Iris pigment epithelial cell (primary cell): ENCODE data around the gene ATP5F1E.
"Not testable (repeated sequence)": the region's sequence is repeated elsewhere in the genome, so short reads cannot be mapped to it uniquely, and the experiment has no call there.

Source experiments
- DNase-seq: peaks from one replicate; pipeline ENCODE4 v3.0.0-alpha.2; 2011; ENCODE audit warnings: low read depth

The ATP5F1E gene

GRCh38 chr20:59019217-59019616 lies 12.9 kb downstream of the ATP5F1E start, which contains the start of gene TUBB1:
TUBB1 (plus strand) TSS chr20:59019429; CDS start chr20:59019523, 94 bp downstream.
- DNase-seq = no peak

- no peak for DNase-seq
These were observed 13.3 kb downstream of the ATP5F1E start for GRCh38 chr20:59018817-59019216.

DNA sequence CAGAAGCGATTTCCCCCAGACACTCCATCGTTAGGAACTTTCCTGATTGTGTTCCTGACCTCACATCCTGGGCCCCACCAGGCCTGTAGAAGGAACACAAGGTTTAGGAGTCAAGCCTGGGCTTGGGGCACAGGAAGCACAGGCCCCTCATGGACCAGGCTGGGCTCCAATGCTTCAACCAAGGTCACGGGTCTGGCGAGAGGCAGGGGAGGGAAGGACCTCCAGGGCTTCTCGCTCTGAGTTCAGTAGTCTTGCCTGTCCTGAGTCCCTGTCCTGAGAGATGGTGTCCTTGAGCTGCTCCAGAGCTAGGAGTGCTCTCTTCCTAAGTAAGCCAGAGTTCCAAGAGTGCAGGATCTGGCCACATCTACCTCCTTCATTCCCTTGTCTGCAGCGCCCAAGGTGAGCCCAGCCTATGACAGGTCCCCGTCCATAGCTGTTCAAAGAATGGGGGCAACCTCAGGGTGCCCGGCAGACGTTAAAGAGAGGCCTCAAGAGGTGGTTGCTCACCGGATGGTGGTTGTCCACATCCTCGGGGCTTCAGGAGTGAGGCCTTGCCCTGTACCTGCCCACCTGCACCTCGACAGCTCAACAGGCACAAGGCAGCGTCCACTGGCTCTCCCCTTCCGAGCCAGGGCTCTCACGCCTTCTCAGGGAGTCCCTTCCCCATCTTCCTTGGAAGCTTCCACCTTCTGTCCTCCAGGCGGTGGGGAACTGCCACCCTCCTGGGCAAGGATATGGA lies 14.5 kb downstream of the ATP5F1E start:
- no peak for DNase-seq

- DNase-seq = no peak
These were observed 15.2 kb downstream of the ATP5F1E start for GRCh38 chr20:59016795-59017492.

DNA sequence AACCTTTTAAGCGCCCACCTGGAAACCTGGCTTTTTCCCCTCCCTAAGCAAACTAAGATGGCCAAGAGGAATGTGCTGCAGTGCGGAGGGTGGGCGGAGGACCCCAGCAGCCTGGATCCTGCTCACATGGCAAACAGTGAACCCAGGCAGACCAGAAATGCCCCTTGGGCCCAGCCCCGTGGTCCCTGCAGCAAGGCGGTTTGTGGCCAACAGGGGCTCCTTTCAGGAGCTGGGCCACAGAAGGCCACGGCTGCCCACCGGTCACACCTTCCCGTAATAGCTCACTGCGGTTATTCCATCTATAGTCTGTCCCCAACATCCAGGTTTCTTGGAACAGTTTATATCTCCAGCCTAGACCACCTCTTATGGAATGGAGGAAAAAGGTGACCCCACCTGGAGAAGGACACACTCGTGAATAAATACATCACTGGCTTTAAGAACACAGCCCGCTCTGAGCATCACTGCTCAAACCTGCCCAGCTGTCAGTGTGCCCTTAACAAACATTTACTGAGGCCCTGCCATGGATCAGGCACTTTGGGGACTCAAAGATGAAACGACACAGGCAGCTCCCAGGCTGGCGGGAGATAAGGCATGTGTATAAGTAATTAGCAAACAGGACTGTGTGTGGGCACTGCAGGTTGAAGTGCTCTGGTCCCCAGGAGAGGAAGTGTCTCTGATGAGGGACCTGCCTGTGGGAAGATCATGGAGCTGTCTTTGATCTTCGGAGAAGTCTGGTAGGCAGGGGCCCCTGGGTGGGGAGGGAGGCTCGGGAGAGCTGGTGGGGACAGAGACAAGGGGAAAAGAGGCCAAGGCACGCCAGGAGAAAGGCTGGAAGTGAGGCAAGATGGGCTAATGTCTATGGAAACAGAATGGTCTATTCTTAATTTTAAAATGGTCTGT lies 16.1 kb downstream of the ATP5F1E start:
- DNase-seq = no peak

DNA sequence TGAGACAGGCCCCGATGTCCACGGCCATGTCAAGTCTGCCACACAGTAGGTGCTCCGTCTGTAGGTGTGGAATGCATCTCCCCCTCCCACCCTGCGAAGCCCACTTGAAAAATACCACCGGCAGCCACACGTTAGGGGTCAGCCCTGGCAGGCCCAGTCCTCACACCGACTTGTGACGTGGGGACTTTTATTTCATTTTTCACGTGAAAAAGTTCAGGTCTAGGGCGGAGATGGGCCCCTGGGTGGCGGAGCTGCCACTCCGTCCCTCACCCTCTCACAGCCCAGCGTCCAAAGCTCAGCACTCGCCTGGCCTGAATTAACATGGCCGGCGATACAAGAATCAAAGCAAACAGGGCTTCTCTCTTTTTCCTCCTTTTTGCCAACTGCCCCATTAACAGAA lies 16.7 kb downstream of the ATP5F1E start:
- no peak for DNase-seq

- no peak for DNase-seq
These were observed 17.3 kb downstream of the ATP5F1E start for GRCh38 chr20:59014680-59015389.

GRCh38 chr20:59013959-59014608 lies 18.1 kb downstream of the ATP5F1E start:
- DNase-seq = peak; percentile 41

- no peak for DNase-seq
These were observed 18.8 kb downstream of the ATP5F1E start for GRCh38 chr20:59013031-59013951.

DNA sequence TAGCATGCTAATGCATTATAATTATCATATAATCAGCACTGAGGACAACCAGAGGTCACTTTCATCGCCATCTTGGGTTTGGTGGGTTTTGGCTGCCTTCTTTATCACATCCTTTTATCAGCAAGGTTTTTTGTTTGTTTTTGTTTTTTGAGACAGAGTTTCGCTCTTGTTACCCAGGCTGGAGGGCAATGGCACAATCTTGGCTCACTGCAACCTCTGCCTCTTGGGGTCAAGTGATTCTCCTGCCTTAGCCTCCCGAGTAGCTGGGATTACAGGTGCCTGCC lies 20.3 kb downstream of the ATP5F1E start:
- not testable (repeated sequence) for DNase-seq

DNA sequence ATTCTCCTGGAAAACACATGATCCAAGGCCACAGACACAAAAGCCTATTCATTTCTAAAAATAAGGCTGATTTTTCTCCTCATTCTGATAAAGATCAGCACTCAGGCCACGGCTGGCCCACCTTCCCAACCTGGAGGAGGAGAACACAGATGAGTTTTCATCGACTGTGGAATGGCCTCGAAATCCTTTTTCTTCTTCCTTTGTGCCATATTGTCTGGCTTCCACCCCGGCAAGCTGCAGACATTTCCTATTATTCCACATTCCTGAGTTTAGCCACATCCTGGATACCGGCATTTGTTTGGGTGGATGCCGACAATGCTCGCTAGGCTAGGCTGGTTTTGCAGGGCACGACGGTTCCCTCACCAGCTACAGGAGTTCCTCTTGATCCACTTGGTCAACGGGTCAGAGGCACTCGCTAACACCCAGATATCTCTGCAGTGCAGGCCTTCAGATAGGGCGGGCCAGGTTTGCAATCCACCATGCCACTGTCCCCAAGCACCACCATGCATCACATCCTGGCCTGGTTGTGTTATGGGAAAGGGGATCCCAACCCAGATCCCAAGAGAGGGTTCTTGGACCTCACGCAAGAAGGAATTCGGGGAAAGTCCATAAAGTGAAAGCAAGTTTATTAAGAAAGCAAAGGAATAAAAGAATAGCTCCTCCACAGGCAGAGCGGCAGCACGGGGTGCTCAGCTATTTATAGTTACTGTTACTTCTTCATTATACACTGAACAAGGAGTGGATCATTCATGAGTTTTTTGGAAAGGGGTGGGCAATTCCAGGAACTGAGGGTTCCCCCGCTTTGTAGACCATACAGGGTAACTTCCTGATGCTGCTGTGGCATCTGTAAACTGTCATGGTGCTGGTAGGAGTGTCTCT lies 20.9 kb downstream of the ATP5F1E start:
- DNase-seq = peak; percentile 88

DNA sequence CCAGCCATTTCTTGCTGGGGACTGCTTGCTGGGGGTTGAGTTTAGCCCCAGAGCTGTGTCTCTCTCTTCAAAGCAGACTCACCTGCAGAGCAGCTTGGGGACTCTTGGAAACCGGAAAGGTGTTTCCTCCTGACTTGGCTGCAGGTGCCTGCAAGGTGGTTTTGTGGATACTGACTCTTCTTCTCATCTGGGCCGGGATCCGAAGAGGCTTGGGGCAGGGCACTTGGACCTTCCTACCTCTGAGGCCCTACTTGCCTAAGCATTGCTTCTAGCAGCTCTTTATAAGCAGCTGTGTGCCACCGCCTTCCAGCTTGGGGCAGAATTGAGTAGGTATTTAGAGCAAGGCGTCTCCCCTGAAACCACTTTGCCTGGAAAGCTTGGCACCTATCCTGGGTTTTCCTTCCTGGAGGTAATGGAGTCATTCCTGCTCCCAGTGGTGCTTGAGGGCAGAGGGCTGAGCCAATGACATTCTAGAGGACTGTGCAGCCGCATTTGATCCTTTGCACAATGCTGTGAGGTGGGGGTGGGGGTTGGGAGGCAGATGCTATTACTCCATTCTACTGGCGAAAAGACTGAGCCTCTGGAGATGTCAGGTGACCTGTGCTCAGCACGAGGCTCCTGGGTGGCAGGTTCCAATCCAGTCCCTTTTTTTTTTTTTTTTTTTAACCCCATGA lies 21.7 kb downstream of the ATP5F1E start:
- DNase-seq = no peak

DNA sequence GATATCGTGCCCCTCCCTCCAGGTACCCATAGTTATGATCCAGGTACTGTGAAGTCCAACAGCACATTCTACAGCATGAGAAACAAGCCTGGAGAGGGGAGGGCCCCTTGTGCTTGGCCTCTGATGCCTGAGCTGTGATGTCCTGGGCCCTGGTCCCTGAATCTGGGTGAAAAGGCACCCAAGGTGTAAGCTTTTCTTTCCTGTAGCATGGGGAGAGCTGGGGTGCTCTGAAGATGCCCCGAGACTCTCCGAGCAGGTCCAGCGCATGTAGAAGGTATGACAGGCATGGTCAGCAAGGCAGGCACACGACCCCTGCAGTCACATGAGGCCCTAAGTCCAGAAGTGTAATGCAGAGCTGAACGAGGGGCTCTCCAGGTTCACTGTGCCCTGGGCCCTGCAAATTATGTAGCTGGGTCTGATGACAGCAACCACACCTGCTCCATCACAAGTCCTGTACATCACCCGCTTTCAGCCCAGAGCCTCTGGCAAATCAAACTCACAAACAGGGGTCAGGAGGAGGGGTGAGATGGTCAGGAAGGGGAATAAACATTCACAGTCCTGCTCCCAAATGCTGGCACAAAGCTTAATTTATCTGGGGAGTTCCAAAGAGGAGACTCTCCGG lies 23.3 kb downstream of the ATP5F1E start:
- DNase-seq = no peak

- DNase-seq = no peak
These were observed 24.2 kb downstream of the ATP5F1E start for GRCh38 chr20:59007665-59008511.

DNA sequence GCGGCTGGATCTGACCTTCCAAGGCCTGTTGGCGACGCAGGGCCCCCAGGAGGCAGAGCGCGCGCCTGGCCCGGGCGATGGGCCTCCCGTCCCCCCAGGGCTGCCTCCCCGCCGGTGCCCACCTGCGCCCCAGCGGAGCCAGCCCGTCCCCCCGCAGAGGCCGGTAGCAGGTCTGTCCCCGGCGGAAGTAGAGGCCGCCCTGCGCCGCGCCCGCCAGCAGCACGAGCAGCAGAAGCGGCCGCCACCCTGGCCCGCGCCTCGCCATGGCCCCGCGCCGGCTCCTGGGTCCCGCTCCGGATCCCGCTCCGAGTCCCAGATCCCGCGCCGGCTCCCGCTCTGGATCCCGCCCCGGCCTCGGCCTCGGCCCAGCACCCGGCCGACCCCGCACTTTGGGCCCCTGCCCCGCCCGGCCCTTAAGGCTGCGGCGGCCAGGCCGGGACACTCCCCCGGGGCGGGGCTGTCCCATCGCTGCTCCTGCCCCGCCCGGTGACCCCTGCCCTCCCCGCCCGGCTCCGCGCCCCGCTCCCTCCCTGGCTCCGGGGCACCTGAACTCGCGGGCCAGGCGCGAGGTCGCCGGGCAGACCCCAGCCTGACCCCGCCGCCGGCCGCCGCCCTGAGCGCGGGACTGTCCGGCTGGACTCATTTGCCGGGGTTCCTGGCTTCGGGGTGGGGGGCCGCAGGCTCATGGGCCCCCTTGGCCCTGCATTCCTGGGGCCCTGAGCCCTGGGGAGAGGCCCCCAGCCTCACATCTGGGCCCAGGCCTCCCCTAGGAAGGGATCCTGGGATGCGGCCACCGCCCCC lies 25.1 kb downstream of the ATP5F1E start, which contains the start of gene CTSZ:
Gene CTSZ, minus strand, starts transcription at position 391 of the 801 bp plus-strand sequence. Its CDS starts 126 bp downstream, at position 265.
- no peak for DNase-seq

DNA sequence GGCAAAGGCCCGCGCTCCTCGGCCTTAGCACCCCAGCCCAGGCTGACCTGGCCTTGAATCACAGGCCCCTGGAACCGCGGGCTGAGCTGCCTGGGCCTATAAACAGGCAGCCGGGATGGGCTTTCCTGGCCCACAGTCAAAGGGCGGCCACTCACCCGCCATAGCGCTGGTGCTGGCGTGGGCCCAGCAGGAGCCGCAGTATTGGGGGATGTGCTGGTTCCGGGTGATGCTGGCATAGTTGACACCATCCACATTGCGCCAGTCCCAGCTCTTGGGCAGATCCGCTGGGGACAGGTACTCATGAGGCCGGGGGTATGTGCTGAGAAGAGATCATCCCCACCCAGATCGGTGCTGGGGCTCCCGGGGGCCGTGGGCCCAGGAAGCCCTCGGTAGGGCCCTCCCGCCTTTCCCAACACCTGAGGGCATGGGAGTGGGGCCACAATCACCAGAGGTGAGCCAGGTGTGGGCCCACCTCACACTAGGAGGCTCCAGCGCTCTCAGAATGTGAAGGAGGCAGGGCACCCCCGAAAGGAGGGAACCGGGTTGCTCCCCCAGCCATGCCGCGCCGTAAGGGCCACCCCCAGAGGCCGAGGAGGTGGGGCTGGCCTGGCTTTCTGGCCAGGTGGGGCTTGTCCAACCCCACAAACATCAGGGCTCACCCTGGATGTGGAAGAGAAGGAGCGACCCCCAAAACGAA lies 25.8 kb downstream of the ATP5F1E start:
- no peak for DNase-seq
